Measurements from ENCODE around the gene TRPM3.

Gene TRPM3

DNA sequence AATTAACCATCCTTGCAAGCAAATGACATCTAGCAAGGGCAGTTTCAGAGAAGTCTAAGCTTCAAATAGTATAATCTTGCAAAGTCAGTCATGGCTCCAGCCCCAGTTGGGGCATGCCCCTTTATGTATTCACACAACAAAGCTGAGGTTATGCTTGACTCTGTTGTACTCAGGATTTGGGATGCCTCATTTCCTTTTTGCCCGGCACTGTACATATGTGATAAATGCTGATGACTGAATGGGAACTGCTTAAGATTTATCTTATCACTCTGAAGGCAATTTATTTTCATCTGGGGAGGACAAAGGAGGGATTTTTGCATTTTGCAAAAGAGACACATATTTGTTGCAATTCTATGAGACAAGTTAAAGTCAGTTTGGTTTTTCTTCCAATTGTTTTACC, 219.2 kb downstream of the TRPM3 start:
- POLR2A ChIA-PET, result no interaction called here
- TF ChIP-seq, protein P1, sequence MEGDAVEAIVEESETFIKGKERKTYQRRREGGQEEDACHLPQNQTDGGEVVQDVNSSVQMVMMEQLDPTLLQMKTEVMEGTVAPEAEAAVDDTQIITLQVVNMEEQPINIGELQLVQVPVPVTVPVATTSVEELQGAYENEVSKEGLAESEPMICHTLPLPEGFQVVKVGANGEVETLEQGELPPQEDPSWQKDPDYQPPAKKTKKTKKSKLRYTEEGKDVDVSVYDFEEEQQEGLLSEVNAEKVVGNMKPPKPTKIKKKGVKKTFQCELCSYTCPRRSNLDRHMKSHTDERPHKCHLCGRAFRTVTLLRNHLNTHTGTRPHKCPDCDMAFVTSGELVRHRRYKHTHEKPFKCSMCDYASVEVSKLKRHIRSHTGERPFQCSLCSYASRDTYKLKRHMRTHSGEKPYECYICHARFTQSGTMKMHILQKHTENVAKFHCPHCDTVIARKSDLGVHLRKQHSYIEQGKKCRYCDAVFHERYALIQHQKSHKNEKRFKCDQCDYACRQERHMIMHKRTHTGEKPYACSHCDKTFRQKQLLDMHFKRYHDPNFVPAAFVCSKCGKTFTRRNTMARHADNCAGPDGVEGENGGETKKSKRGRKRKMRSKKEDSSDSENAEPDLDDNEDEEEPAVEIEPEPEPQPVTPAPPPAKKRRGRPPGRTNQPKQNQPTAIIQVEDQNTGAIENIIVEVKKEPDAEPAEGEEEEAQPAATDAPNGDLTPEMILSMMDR (IDR thresholded peaks at IDR 0.05; ENCODE audit: control extremely low read depth, extremely low read depth, low read depth, missing control alignments), result no peak
- CTCF ChIA-PET, result no interaction called here
- no peak for DNase-seq (ENCODE audit: extremely low spot score)

DNA sequence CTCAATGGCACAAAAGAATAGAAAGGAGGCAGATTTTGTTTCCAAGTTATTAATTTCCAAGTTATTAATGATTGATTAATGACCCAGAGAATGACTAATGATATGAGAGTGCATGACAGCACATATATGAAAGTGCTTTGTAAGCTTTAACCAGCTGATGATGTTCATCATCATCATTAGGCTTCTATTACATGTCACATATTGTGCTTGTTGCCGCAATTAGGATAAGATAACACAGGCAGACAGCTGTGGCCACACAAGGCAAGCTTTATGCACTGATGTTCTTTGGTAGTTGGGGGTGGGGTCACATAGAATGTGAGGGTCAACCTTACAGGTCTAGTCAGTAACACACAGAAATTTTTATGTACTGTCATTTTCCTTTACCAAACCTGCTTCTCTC, 219.7 kb downstream of the TRPM3 start:
- ChIA-PET CTCF (no interaction called here), POLR2A (no interaction called here)
- DNase-seq (ENCODE audit: extremely low spot score), result no peak
- TF ChIP-seq, protein P1 (IDR thresholded peaks at IDR 0.05; ENCODE audit: control extremely low read depth, extremely low read depth, low read depth, missing control alignments), result no peak

DNA sequence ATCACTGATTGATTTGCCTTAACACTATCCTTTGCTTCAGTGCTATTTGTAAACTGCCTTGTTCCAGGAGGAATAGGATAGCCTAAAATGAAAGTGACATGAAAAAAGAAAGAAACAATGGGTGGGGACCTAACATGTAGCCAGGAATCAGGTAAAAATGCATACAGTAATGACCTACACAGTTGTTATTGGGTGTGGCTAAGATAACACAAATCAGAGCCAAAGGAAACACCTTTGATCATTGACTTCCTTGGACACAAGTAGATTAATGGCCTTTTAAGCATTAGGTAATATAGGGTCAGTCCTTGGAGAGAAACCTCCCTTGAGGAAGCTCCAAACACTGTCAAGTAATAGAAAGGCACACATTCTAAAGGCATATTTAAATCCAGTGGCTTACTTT, 220.4 kb downstream of the TRPM3 start:
- no peak for DNase-seq (ENCODE audit: extremely low spot score)
- TF ChIP-seq, protein P1 (IDR thresholded peaks at IDR 0.05; ENCODE audit: control extremely low read depth, extremely low read depth, low read depth, missing control alignments), result no peak
- CTCF ChIA-PET, result no interaction called here
- POLR2A ChIA-PET, result no interaction called here

DNA sequence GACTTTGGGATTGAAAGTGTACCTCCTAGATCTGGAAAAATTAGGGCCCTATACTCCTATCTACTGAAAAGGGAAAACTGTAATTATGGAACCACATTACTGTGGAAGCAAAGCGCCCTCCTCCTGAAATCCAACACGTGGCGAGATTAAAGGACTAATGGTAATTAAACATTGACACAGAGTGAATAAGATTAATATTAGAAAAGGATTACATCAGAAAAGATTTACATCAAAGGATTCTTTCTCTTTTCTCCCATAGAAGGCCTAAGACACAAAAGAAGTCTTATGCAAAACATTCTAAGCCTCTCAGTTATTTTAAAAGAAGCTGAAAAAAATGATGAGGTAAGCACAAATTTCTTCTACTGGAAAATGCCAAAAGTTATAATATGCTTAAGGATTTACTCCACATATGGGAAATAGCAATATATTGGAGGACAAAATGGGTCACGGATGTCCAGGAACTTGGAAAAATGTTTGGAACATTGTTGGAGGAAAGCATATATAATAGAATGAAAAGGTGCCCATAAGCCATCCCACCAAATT, 227.8 kb downstream of the TRPM3 start:
- ChIA-PET POLR2A (no interaction called here), CTCF (no interaction called here)
- DNase-seq (ENCODE audit: extremely low spot score), result no peak
- TF ChIP-seq, protein P1 (IDR thresholded peaks at IDR 0.05; ENCODE audit: control extremely low read depth, extremely low read depth, low read depth, missing control alignments), result no peak

DNA sequence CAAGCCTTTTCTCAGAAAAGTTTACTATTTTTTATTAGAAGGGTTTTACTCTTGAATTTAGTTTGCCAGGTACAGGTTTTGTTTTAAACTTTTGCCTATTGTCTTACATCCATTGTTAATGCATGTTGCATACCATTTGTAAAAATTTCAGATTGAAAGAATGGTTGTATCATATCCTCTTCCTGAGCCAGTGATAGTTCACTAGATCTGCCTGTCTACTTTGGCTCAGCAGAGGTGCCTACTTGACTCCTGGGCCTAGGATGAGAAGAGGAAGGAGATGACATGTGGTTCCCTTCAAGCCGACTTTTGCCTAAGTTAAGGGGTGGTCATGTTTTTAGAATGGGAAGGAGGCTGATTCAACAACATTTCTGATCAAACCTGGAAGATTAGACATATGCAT, 232.9 kb downstream of the TRPM3 start:
- POLR2A ChIA-PET, result no interaction called here
- TF ChIP-seq, protein P1 (IDR thresholded peaks at IDR 0.05; ENCODE audit: control extremely low read depth, extremely low read depth, low read depth, missing control alignments), result no peak
- CTCF ChIA-PET, result no interaction called here
- DNase-seq (ENCODE audit: extremely low spot score), result no peak

DNA sequence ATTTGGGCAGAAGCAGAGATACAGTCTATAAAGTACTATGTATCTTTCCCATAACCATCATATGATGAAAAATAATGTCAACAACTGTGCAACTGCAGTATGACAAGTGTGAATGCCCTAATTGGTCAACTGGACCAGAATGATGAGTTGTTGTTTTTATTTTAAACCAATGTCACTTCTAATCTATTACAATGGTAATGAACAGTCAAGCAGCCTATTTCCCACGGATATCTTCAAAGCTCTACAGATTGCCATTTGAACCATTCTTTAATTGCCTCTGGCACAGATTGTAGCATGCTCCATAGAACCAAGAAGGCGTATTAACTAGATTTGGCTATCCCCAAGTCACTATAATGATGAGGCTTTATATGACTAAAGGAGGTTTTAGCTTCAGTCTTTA, 233.6 kb downstream of the TRPM3 start:
- DNase-seq (ENCODE audit: extremely low spot score), result no peak
- CTCF ChIA-PET, result no interaction called here
- TF ChIP-seq, protein P1 (IDR thresholded peaks at IDR 0.05; ENCODE audit: control extremely low read depth, extremely low read depth, low read depth, missing control alignments), result no peak
- POLR2A ChIA-PET, result no interaction called here
